Activated CD4-positive, CD25-positive, alpha-beta regulatory T cell (primary cell): ENCODE data around the gene L3HYPDH.

Experiments
- DNase-seq, 4 experiments: peaks; one replicate each; lab custom pipeline; 2025; lab: John Stamatoyannopoulos, UW

Gene L3HYPDH

GRCh38 chr14:59483819-59484638 is at the start of gene L3HYPDH, which contains the start of gene JKAMP:
Gene L3HYPDH (minus strand): TSS chr14:59484408. CDS start chr14:59484316, 92 bp downstream.
Gene JKAMP (plus strand): TSS chr14:59484517. CDS start chr14:59484590, 73 bp downstream.
- peak; percentile 96 to 97 (median 96) for DNase-seq

- DNase-seq = no peak
Observed at GRCh38 chr14:59532419-59532818, 48.2 kb upstream of the L3HYPDH start.

GRCh38 chr14:59530349-59530748 is 46.1 kb upstream of the L3HYPDH start:
- DNase-seq = no peak

GRCh38 chr14:59529189-59529588 is 45.0 kb upstream of the L3HYPDH start:
- no peak for DNase-seq

GRCh38 chr14:59520224-59520623 is 36.0 kb upstream of the L3HYPDH start:
- no peak for DNase-seq

- no peak for DNase-seq
Observed at GRCh38 chr14:59511916-59512575, 27.8 kb upstream of the L3HYPDH start.

- DNase-seq = no peak
Observed at GRCh38 chr14:59510966-59511365, 26.8 kb upstream of the L3HYPDH start.

GRCh38 chr14:59510001-59510400 is 25.8 kb upstream of the L3HYPDH start:
- DNase-seq = no peak

- no peak for DNase-seq
Observed at GRCh38 chr14:59509101-59509500, 24.9 kb upstream of the L3HYPDH start.

- DNase-seq = no peak
Observed at GRCh38 chr14:59507752-59508103, 23.5 kb upstream of the L3HYPDH start.

- DNase-seq = no peak
Observed at GRCh38 chr14:59507063-59507751, 23.0 kb upstream of the L3HYPDH start.

GRCh38 chr14:59503256-59503655 is 19.0 kb upstream of the L3HYPDH start:
- DNase-seq = no peak

- DNase-seq = no peak
Observed at GRCh38 chr14:59500732-59501131, 16.5 kb upstream of the L3HYPDH start.

GRCh38 chr14:59492384-59492783 is 8.2 kb upstream of the L3HYPDH start:
- DNase-seq = no peak

- DNase-seq = no peak
Observed at GRCh38 chr14:59490756-59491155, 6.5 kb upstream of the L3HYPDH start.

- DNase-seq = no peak
Observed at GRCh38 chr14:59484639-59485175, 499 bp upstream of the L3HYPDH start.

GRCh38 chr14:59483363-59483762 is 845 bp downstream of the L3HYPDH start:
- DNase-seq = no peak

GRCh38 chr14:59482541-59483331 is 1.5 kb downstream of the L3HYPDH start:
- DNase-seq = no peak

- DNase-seq = no peak
Observed at GRCh38 chr14:59481871-59482540, 2.2 kb downstream of the L3HYPDH start.

GRCh38 chr14:59481407-59481806 is 2.8 kb downstream of the L3HYPDH start:
- DNase-seq = no peak

GRCh38 chr14:59480166-59480565 is 4.0 kb downstream of the L3HYPDH start:
- DNase-seq = no peak
